HG03095 (cell line): Measurements from ENCODE around the gene GNLY.
"Not testable (repeated sequence)": the region's sequence is repeated elsewhere in the genome, so short reads cannot be mapped to it uniquely, and the experiment has no call there.

Experiments used
- ATAC-seq: cut with Tn5 transposase; IDR thresholded peaks from one replicate; pipeline ENCODE4 v1.9.1; 2021; ENCODE audit warnings: moderate library complexity; ENCODE audit not compliant: unreplicated experiment

Gene GNLY

DNA sequence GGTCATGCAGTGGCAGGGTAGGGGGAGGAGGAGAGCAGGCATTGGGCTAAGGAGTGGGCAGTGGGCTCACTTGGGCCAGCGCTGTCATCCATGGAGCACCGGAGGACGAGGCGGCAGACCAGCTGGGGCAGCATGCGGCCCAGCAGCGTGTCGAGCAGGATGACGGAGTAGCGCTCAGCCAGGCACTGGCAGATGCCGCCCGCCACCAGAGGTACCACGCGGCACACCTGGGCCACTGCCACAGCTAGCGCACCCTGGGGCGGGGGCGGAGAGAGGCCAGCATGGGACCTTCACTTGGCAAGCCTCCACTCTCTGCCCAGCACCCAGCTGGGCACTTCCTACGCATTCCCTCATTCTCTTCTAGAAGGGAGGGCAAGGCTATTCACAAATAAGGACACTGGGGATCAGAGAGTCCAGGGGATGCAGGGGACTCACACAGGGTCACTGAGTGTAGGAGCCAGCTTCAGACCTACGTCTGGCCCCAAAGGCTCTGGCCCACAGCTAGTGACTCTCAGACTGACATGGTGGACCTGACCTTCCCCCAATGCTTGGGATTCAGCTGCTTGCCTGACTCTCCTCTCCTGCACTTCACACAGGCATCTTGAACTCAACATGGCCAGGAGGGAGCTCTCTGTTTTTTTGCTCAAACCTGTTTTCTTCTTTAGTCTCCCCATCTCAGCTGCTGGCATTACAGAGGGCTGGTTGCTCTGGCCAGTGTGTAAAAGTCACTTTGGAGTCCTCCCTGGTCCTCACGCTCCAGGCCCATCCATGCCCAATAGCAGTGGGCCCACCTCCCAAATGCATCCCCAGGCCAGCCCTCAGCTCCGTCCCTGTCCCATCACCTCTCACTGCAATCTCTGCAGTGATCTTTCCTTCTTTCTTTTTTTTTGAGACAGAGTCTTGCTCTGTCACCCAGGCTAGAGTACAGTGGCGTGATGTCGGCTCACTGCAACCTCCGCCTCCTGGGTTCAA, 30.3 kb upstream of the GNLY start:
- no peak for ATAC-seq

DNA sequence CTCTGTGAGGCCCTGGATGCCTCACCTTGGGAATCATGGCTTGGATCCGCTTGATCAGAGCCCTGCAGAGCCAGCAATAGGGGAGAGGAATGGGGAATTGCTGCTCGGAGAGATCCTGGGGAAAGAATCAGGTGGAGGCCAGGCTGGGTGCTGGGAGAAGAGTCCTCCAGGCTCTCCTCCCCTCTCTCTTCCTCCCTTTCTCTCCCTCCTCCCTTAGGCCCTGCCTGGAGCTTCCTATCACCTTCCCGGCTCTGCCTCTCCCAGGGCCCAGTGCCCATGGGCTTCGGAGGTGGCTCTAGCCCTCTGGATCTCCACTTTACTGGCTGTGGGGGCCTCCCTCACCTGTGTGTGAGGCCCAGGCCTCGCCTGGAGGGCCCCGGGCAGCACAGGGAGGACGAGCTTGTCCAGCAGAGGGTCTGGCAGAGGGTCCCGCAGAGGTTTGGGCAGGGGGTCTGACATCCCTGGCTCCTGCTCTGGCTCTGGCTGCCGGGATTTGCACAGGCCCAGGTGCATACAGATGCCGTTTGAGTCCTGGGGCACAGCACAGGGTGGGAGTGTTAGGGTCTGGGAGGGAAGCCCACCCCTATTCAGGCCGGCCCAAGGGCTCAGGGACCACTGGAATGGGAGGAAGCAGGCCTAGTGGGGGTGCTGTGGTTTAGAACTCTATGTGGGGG, 28.8 kb upstream of the GNLY start:
- no peak for ATAC-seq

DNA sequence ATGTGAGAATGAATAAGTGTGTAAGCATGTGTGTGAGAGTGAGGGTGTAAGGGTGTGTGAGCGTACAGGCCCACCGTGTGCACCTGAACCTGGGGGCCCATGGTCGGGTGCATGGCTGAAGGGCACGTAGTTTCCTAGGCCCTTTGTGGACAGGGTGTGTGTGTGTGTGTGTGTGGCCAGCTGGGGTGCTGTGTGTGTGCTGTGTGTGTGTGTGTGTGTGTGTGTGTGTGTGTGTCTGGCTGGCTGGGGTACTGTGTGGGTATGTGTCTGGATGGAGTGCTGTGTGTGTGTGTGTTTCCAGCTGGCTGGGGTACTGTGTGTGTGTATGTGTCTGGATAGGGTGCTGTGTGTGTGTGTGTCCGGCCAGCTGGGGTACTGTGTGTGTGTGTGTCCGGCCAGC, 28.1 kb upstream of the GNLY start:
- ATAC-seq: no peak

DNA sequence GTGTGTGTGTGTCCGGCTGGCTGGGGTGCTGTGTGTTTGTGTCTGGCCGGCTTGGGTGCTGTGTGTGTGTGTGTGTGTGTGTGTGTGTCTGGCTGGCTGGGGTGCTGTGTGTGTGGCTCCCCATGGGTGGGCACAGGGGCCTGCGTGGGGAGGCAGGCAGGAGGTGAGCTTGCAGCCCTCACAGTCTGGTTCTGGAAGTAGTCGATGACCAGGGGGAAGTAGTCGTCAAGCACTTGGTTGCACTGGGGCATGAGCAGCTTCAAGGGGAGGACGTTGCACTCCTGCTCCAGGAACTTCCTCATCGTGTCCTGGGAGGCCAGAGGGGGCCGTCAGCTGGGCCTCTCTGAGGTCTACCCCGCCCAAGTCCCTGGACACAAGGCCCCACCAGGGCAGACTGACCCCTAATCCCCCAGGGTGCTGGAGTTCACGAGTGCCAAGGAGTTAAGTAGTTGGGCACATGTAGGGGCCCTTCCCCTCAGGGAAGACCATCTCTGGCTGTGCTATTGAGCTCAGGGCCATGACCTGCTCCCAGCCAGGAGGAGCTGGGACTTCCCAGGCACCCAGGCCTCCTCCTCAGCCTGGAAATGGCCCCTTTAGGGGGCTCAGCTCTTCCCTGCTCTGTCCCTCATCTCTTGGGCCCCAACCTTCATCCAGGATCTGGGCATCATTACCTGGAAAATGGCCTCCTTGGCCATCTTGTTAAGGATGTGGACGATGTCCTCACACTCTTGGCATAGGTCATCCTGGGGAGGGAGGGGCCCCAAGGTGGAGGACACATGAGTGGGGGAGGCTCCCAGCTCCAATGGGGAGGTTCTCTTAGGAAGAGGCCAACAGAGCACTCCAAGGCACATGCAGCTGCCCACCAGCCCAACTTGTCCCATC, 27.5 kb upstream of the GNLY start:
- ATAC-seq: no peak

DNA sequence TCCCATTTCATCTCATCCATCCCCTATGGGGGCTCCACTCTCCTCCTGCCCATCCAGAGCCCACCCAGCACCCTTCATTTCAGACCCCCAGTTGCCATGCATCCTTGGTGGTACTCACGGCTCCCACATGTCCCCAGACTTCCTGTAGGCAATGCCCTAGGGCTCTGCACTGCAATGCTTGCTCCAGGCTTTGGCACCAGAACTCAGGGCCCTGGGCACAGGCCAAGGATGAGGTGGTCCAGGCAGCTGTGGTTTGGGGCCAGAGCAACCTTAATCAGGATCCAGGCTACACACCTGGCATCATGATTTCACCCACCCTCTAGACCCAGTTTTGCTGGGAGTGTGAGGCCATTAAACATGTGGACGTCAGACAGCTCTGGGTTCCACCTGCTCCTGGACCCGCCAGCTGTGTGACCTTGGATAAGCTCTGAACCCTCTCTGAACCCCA, 26.6 kb upstream of the GNLY start:
- no peak for ATAC-seq

DNA sequence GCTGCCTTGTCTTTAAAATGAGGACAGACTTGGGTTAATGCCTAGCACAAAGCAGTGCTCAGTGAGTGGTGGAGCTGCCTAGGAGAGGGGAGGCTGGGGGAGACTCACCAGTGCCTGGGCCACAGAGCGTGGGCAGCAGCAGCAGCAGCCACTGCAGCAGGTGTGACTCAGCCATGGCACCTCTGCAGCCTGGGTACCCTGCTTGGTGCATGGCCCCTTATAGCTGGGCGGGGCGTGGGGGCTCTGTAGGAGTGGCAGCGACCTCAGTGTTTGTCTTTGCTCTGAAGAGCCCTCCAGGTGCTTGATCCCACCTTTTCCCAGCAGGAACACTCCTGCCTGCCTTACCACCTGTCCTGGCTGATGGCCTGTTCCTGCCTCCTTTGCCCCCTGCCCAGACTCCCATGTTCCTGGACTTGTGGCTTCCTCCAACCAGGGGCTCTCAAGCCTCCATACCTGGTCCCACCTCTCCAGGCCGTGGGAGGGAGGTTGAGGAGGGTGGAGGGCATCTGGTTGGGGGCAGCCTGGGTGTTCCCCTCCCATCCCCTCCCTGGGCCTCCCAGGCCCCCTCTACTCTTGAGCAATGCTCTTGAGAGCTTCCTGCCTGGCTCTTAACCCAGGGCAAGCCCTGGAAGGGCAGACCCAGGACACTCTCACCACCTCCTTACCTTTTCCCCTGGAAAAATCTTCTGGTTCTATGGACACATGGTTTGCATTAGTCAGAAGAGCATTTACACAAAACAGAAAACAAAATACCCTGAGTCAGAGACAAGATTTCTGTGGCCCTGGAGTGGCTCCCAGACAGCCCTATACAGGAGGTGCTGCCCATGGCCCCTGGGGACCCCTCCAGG, 25.9 kb upstream of the GNLY start, which contains the start of gene SFTPB:
TSS of gene SFTPB (minus strand) at position 191 of the 848 bp plus-strand sequence. CDS start at position 175, 16 bp downstream.
- no peak for ATAC-seq

DNA sequence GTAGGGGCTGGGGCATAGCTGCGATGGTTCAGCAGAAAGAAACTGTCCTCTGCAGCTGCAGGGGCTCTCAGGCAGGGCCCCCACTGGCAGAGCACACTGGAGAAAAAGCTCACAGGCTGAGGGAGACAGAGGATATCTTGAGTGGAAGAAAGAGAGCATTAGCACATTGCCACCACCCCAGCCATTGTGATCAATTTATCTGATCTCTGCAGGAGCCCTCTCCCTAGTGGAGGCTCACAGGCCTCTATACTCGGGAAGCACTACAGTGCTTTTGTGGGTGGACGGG, 25.4 kb upstream of the GNLY start:
- no peak for ATAC-seq

DNA sequence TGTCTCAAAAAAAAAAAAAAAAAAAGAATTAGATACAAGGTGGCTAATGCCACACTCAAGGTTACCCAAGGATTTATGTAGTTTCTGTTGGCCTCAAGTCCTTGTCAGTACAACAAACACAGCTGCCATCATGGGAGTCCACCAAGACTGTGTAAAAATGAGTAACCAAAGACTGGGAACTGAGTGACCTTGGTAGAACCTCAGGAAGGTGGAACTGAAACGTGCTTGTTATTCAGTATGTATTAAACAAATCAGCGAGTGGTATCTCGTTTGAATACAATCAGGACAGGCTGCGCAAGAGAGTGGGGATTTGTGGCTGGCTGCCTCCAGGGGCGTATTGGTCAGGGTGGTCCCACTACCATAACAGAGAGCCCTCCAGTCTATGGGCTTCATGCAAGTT, 24.6 kb upstream of the GNLY start:
- peak; percentile 80 for ATAC-seq

DNA sequence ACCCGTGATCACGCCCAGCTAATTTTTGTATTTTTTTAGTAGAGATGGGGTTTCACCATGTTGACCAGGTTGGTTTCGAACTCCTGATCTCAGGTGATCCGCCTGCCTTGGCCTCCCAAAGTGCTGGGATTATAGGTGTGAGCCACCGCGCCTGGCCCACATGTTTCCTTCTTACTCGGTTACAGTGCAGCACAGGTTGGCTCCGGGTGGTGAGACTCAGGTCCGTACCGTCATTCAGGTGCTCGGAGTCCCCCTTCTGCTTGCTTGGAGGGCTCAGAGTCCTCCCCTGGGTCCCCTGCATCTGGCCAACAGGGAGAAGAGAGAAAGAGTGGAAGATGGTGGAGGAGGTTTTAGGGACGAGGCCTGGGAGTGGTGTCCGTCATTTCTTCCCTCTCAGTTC, 23.7 kb upstream of the GNLY start:
- not testable (repeated sequence) for ATAC-seq

DNA sequence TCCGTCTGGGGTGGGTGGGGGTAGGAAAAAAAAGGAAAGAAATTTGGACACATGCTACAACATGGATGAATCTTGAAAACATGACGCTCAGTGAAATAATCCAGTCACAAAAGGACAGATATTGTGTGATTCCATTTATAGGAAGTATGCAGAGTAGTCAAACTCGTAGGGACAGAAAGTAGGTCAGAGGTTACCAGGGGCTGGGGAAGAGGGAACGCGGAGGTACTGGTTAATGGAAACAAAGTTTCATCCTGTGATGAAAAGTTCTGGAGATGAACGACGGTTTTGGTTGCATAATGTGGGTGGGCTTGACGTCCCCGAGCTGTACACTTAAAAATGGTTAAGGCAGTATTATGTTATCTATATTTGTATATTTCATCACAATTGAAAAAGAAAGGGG, 21.7 kb upstream of the GNLY start:
- ATAC-seq: no peak

DNA sequence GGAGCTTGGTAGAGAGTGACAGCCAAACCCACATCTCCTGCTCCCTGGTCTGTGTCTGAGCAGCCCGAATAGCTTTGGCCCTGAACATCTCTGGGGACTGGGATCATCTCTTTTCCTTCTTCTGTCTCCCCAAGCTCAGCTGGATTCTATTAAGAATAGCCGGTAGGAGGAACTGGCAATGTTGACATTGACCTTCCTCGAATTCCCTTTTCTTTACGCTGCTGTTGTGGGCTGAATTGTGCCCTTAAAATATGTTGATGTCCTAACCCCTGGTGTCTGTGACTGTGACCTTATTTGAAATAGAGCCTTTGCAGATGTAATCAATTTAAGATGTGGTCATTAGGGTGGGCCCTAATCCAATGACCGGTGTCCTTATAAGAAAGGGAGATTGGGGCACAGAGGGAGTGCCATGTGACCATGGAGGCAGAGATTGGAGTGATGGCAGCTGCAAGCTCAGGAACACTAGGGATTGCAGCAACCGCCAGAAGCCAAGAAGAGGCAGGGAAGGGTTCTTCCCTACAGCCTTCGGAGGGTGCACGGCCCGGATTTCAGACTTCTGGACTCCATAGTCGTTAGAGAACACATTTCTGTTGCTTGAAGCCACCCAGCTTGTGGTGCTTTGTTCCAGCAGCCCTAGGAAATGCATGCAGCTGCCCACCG, 20.3 kb upstream of the GNLY start:
- no peak for ATAC-seq

DNA sequence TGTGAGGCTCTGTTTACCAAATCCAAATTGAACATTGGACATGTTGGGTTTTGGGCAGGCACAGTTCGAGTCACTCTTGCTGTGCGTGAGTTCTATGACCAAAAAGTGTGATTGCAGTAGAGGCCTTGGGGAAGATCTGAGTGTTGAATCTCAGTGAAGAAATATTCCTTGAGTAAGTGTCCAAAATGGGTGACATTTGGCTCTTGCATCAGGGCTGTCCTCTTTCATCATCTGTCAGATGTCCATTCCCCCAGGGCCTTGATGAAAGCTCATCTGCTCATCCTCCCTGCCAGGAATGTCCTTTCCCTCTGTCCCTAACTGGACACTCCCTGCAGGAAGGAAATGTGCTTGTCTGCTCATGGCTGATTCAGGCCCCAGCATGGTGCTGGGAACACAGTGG, 19.7 kb upstream of the GNLY start:
- no peak for ATAC-seq

DNA sequence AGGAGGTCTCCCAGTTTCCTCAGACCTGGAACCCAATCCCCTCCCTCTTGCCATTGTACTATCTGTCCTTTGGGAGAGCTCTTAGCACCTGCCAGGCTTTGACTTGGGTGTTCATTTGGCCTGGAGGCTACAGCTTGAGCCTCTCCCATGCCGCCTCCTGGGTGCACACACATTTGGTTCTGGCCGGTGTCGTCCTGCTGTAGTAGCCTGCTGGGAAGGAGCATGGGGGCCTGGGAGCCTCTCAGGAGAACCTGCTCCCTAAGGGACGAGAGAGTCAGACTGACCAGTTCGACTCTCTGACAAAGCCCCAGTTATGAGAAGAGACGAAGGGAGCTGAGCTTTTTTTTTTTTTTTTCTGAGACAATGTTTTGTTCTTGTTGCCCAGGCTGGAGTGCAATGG, 18.7 kb upstream of the GNLY start:
- no peak for ATAC-seq

DNA sequence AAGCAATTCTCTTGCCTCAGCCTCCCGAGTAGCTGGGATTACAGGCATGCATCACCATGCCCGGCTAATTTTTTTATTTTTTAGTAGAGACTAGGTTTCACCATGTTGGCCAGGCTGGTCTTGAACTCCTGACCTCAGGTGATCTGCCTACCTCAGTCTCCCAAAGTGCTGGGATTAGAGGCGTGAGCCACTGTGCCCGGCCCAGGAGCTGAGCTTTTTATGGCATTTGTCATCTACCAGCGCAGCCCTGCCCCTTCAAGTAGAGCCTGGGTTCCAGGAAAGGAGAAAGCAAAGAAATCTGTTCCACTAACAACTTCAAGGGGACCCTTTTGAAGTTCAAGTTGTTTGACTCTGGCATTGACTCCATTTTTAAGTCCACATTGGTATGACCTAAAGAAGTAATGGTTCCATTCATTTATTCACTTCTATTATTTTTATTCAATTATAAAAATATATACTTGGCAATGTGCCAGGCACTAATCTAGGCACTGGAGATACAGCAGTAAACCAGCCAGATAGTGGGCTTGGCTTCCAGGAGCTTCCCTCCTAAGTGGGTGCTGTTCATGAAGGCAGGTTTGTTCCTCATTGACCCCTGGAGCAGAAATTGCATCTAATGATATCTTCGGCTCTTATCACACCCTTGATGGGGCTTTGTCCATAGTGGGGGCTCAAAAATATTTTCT, 18.2 kb upstream of the GNLY start:
- ATAC-seq: no peak

DNA sequence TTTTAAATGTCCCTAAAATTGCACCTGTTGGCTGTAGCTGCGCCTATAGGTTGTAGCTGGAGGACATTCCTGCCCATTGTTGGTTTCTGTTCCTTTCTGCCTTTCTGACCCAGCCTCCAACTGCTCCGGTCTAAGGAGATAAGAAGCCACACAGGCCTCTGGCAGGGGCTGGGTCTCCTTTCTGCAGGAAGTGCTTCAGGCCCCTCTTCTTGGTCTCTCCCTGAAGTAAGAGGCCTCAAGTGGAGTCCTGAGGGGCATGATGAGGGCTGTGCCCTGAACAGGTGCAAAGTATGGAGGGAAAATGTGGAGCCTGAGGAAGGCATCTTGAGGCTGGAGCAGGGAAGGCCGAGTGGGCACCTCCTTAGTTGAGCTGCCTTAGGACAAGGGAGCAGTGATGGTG, 15.8 kb upstream of the GNLY start:
- ATAC-seq: no peak

DNA sequence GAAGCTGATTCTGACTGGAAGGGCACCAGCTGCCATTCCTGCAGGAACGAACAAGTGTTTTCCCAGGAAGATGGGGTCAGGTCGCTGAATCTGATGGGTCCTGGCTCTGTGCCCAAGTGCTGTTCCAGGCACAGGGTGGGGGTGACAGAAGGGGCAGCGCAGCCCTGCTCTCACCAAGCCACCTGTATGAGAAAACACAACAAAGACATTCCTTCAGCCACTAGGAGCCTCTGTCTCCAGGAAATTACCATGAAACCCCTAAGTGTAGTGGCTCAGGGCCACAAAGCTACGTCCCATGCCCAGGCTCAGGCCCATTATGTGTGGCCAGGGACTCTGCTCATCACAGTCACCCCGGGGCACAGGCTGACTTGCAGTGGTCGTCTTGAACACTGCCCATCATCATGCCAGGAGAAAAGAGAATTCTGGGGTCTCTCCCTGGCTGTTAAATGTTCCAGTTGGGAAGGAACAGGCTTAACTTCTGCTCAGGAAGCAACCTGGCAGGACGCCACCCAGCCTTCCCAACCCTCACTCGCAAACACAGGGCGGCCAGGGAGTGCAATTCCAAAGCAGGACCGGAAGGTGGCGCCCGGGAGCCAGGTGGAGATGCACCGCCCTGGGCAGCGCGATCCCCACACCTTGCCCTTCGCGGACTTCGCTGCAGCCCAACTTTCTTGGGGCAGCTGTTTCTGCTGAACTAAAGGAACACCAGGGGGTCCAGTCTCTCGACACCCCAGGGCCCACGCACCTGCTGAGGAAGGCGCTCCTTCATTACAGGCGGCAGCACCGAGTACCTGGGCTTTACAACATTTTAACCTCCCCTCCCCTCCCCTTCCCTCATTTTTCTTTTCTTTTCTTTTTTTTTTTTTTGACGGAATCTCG, 15.1 kb upstream of the GNLY start:
- peak; percentile 82 for ATAC-seq

DNA sequence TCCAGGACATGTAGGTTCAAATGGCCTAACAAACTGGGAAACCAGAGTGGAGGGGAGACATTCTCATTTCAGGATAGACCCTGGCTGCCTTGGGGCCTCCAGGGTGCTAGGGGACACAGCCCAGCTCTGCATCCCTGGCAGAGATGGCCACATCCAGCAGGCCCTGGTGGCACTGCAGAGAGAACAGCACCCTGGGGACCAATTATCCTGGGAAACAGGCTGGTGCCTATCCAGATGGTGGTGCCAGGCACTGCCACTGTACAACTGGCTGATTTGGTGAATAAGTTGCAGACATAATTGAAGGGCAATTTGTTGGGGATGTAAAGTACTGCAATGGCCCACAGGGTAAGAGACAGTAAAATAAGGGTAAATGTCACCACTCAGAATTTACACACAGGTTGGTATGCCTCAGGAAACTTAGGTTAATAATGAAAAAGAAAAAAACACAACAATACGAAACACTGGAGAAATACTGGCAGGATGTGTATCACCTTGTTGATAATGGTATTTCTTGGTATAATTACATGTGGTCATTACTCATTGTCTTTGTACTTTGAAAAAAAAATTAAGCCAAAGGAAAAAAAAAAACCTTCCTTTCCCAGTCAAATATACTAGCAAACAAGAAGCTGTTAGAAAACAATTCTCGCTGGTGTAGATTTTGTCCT, 13.3 kb upstream of the GNLY start:
- ATAC-seq: no peak

DNA sequence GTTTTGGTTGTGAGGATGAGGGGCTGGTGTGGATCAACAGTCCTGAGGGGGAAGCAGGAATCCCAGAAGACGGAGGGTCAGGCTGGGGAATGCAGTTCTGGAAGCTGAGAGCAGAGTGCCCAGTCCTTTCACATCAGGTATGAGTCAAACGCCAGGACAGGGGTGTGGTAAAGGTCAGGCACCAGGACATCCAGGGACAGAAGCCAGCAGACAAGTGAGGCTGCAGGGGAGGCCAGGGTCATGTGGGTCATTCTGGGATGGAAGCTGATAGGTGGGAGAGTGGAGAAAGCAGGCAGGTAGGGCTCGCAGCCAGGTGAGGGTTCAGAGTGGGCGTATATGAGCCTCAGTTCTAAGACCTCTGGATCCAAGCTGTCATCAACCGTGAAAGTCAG, 12.8 kb upstream of the GNLY start:
- no peak for ATAC-seq
